Panc1 (cell line): ENCODE data around the gene SF3B1. TPM values are rescaled to one million over a fixed set of nuclear protein-coding genes. Genes with fewer than 3 reads are reported as not detected.

Experiments used
- ATAC-seq: fragments of 200-7000 bp; cut with Tn5 transposase; 2 replicates; pipeline ENCODE4 v1.9.1; 2020; ENCODE audit warnings: mild to moderate bottlenecking, moderate library complexity
- BruUV-seq: library from RNA; stranded (reverse); fragments of 400-500 nt; replicated peaks from 2 replicates; lab custom pipeline; 2021; lab: Mats Ljungman, UMichigan
- CTCF ChIA-PET: fragments of 300-600 bp; sonication (Branson Sonifier 250); formaldehyde crosslinking; loops from one replicate; lab custom pipeline; 2022; ENCODE audit warnings: antibody characterized with exemption; lab: Charles Lee
- POLR2A ChIA-PET: fragments of 300-600 bp; sonication (Branson Sonifier 250); formaldehyde crosslinking; loops from one replicate; lab custom pipeline; 2022; ENCODE audit warnings: antibody characterized with exemption; lab: Charles Lee
- DNase-seq: peaks from one replicate; pipeline ENCODE4 v3.0.0-alpha.2; 2010; ENCODE audit warnings: low read depth, low spot score
- H3K27ac ChIP-seq: 2 replicates; pipeline ENCODE4 v1.5.1; 2011; ENCODE audit warnings: mild to moderate bottlenecking, low read length, inconsistent platforms
- H3K27me3 ChIP-seq: fragments of 200-500 bp; sonication (Bioruptor generic); 2 replicates; pipeline ENCODE4 v1.6.0; 2014; ENCODE audit warnings: low read length, inconsistent platforms; ENCODE audit not compliant: control insufficient read depth, insufficient read depth
- H3K36me3 ChIP-seq: fragments of 200-500 bp; sonication (Bioruptor generic); 2 replicates; pipeline ENCODE4 v1.5.1; 2014; ENCODE audit warnings: inconsistent platforms, mild to moderate bottlenecking, low read length, moderate library complexity; ENCODE audit not compliant: control insufficient read depth, insufficient read depth
- H3K4me1 ChIP-seq: 2 replicates; pipeline ENCODE4 v1.5.1; 2011; ENCODE audit warnings: inconsistent platforms, mild to moderate bottlenecking, low read length, moderate library complexity; ENCODE audit not compliant: control insufficient read depth, insufficient read depth
- H3K4me3 ChIP-seq, 2 experiments: 2 replicates each; pipeline ENCODE4 v1.5.1; 2011 to 2012; ENCODE audit warnings: low read depth in 2 of 2, low read length in 2 of 2, mild to moderate bottlenecking in 2 of 2, inconsistent platforms in 1 of 2, moderate library complexity in 1 of 2
- H3K9me3 ChIP-seq: fragments of 200-500 bp; sonication (Bioruptor generic); 2 replicates; pipeline ENCODE4 v1.5.1; 2014; ENCODE audit warnings: low read depth, mild to moderate bottlenecking, inconsistent platforms, low read length, moderate library complexity; ENCODE audit not compliant: control insufficient read depth, insufficient read depth
- CTCF ChIP-seq: fragments of 450-650 bp; IDR thresholded peaks from 2 replicates; pipeline ENCODE4 v1.5.1; 2017; ENCODE audit warnings: mild to moderate bottlenecking
- POLR2AphosphoS5 ChIP-seq: IDR thresholded peaks from 2 replicates; pipeline ENCODE4 v1.6.1; 2012; ENCODE audit warnings: mild to moderate bottlenecking, low read depth, low read length, moderate library complexity
- REST ChIP-seq, 2 experiments: IDR thresholded peaks; 2 replicates each; pipeline ENCODE4 v1.6.1; 2011 to 2012; ENCODE audit warnings: low read depth in 2 of 2, control low read depth in 1 of 2, low read length in 1 of 2, mild to moderate bottlenecking in 1 of 2, moderate library complexity in 1 of 2; ENCODE audit not compliant: insufficient read depth in 1 of 2
- SIN3A ChIP-seq: IDR thresholded peaks from 2 replicates; pipeline ENCODE4 v1.6.1; 2012; ENCODE audit warnings: low read depth, mild to moderate bottlenecking, low read length, moderate library complexity, borderline replicate concordance; ENCODE audit not compliant: insufficient read depth
- TCF7L2 ChIP-seq: IDR thresholded peaks from 2 replicates; pipeline ENCODE4 v1.6.1; 2011; ENCODE audit warnings: mild to moderate bottlenecking, low read depth, low read length, inconsistent platforms
- in situ Hi-C: cut with HindIII; loops from 2 replicates; pipeline ENCODE4 v1.10.0; 2016; ENCODE audit warnings: low sequenced_read_pairs, low pct_unique_long_range_greater_than_20kb
- intact Hi-C: fragments of 100-400 bp; cut with micrococcal nuclease; formaldehyde crosslinking; loops from one replicate; pipeline ENCODE4 v1.10.0; 2022; ENCODE audit not compliant: unreplicated experiment
- total RNA-seq: library from RNA; stranded (reverse); gene quantifications from one replicate; pipeline ENCODE4 v1.2.1, GENCODE V29; 2021; ENCODE audit not compliant: unreplicated experiment

SF3B1 gene
- total RNA-seq, 1 experiment from 2014 or later, result 275 TPM

GRCh38 chr2:197405582-197405981 is 29.2 kb downstream of the SF3B1 start:
- Histone ChIP-seq H3K27me3 (no peaks in the 10 kb centered on the region), H3K4me3 (no peak overlapping the region), H3K9me3 (no peaks in the 10 kb centered on the region), H3K27ac (no peak overlapping the region), H3K36me3 (peaks cover 77% of the 10 kb centered on the region), H3K4me1 (no peaks in the 10 kb centered on the region)
- DNase-seq, result no peak
- intact Hi-C loops, result no loop called here
- no peak for ATAC-seq
- TF ChIP-seq CTCF, result no peak
- ChIA-PET CTCF (no interaction called here), POLR2A (no interaction called here)
- in situ Hi-C loops, result no loop called here
- no TSS peak for BruUV-seq

GRCh38 chr2:197399887-197400540 is 34.8 kb downstream of the SF3B1 start:
- intact Hi-C loops, result no loop called here
- ChIA-PET CTCF (no interaction called here), POLR2A (no interaction called here)
- in situ Hi-C loops, result no loop called here
- TF ChIP-seq SIN3A (no peak), REST (IDR thresholded peaks at IDR 0.05; ENCODE audit: insufficient read depth in 1 of 2, low read depth in 2 of 2, low read length in 1 of 2) (no peak), TCF7L2 (no peak), POLR2AphosphoS5 (no peak), CTCF (no peak)
- Histone ChIP-seq H3K9me3 (no peaks in the 10 kb centered on the region), H3K4me3 (no peak overlapping the region), H3K36me3 (peaks cover 94% of the 10 kb centered on the region), H3K27me3 (no peaks in the 10 kb centered on the region), H3K27ac (no peak overlapping the region), H3K4me1 (no peaks in the 10 kb centered on the region)
- DNase-seq (no peak), ATAC-seq (no peak)
- TSS peak; percentile 36 for BruUV-seq
